ENCODE results near the gene MOB4.

MOB4 gene

GRCh38 chr2:197498235-197498936 lies 17.5 kb upstream of the MOB4 start:
- Histone ChIP-seq H3K4me1 (ENCODE audit: insufficient read depth, low read length) (peaks cover 31% of the 10 kb centered on the region), H3K9me3 (ENCODE audit: insufficient read depth, low read depth, low read length) (no peaks in the 10 kb centered on the region), H3K27me3 (ENCODE audit: insufficient read depth, low read length) (no peaks in the 10 kb centered on the region), H3K4me3 (ENCODE audit: low read length) (peak overlapping the region; percentile 76), H3K9ac (ENCODE audit: low read depth, low read length) (peak overlapping the region; percentile 96), H3K36me3 (ENCODE audit: insufficient read depth, low read length) (peaks cover 72% of the 10 kb centered on the region), H3K27ac (ENCODE audit: low read depth, low read length) (no peak overlapping the region)
- 7% methylated on average over 12 of the region's 14 CpGs for WGBS

GRCh38 chr2:197498937-197499593 lies 16.8 kb upstream of the MOB4 start:
- Histone ChIP-seq H3K9ac (ENCODE audit: low read depth, low read length) (peak overlapping the region; percentile 96), H3K36me3 (ENCODE audit: insufficient read depth, low read length) (peaks cover 72% of the 10 kb centered on the region), H3K9me3 (ENCODE audit: insufficient read depth, low read depth, low read length) (no peaks in the 10 kb centered on the region), H3K27me3 (ENCODE audit: insufficient read depth, low read length) (no peaks in the 10 kb centered on the region), H3K4me3 (ENCODE audit: low read length) (peak overlapping the region; percentile 76), H3K27ac (ENCODE audit: low read depth, low read length) (peak overlapping the region; percentile 92), H3K4me1 (ENCODE audit: insufficient read depth, low read length) (peaks cover 31% of the 10 kb centered on the region)
- under 1% methylated on average over 46 of the region's 46 CpGs for WGBS

- Histone ChIP-seq H3K36me3 (ENCODE audit: insufficient read depth, low read length) (peaks cover 72% of the 10 kb centered on the region), H3K4me1 (ENCODE audit: insufficient read depth, low read length) (peaks cover 31% of the 10 kb centered on the region), H3K9me3 (ENCODE audit: insufficient read depth, low read depth, low read length) (no peaks in the 10 kb centered on the region), H3K9ac (ENCODE audit: low read depth, low read length) (peak within 1 kb of the TSS; percentile 96), H3K4me3 (ENCODE audit: low read length) (peak within 1 kb of the TSS; percentile 76), H3K27ac (ENCODE audit: low read depth, low read length) (peak within 1 kb of the TSS; percentile 92), H3K27me3 (ENCODE audit: insufficient read depth, low read length) (no peaks in the 10 kb centered on the region)
- WGBS: under 1% methylated on average over 104 of the region's 104 CpGs
These were observed 16.0 kb upstream of the MOB4 start, which contains the start of the genes HSPD1 and HSPE1 for GRCh38 chr2:197499594-197500502. Gene HSPD1 (minus strand): TSS chr2:197499840. CDS start chr2:197498848, 992 bp downstream. Gene HSPE1 (plus strand): TSS chr2:197500379. CDS start chr2:197500437, 58 bp downstream.

- H3K9me3 ChIP-seq (ENCODE audit: insufficient read depth, low read depth, low read length): no peaks in the 10 kb centered on the region
- under 1% methylated on average over 30 of the region's 30 CpGs for WGBS
- H3K9ac ChIP-seq (ENCODE audit: low read depth, low read length): peak overlapping the region; percentile 96
- no peaks in the 10 kb centered on the region for H3K27me3 ChIP-seq (ENCODE audit: insufficient read depth, low read length)
- peak overlapping the region; percentile 76 for H3K4me3 ChIP-seq (ENCODE audit: low read length)
- peaks cover 31% of the 10 kb centered on the region for H3K4me1 ChIP-seq (ENCODE audit: insufficient read depth, low read length)
- H3K27ac ChIP-seq (ENCODE audit: low read depth, low read length): peak overlapping the region; percentile 92
- peaks cover 66% of the 10 kb centered on the region for H3K36me3 ChIP-seq (ENCODE audit: insufficient read depth, low read length)
These were observed 15.2 kb upstream of the MOB4 start for GRCh38 chr2:197500503-197501131.

- peak overlapping the region; percentile 76 for H3K4me3 ChIP-seq (ENCODE audit: low read length)
- 83% methylated on average over 4 of the region's 4 CpGs for WGBS
These were observed 13.7 kb upstream of the MOB4 start for GRCh38 chr2:197502201-197502600.

GRCh38 chr2:197502685-197503084 lies 13.2 kb upstream of the MOB4 start:
- no peaks in the 10 kb centered on the region for H3K27me3 ChIP-seq (ENCODE audit: insufficient read depth, low read length)
- H3K27ac ChIP-seq (ENCODE audit: low read depth, low read length): no peak overlapping the region
- peak overlapping the region; percentile 76; the same call in 1 of the 2 replicates for H3K4me3 ChIP-seq (ENCODE audit: low read length)
- H3K9ac ChIP-seq (ENCODE audit: low read depth, low read length): no peak overlapping the region
- H3K9me3 ChIP-seq (ENCODE audit: insufficient read depth, low read depth, low read length): no peaks in the 10 kb centered on the region
- H3K4me1 ChIP-seq (ENCODE audit: insufficient read depth, low read length): 0 out of 2 replicates have a peak, but pooled peaks cover 15% of the 10 kb centered on the region
- WGBS: 94% methylated on average over 4 of the region's 4 CpGs
- peaks cover 50% of the 10 kb centered on the region for H3K36me3 ChIP-seq (ENCODE audit: insufficient read depth, low read length)

More at GRCh38 chr2:197502201-197502600, 13.7 kb upstream of the MOB4 start:
- no peaks in the 10 kb centered on the region for H3K27me3 ChIP-seq (ENCODE audit: insufficient read depth, low read length)
- peak overlapping the region; percentile 19; the same call in 1 of the 2 replicates for H3K9ac ChIP-seq (ENCODE audit: low read depth, low read length)
- H3K27ac ChIP-seq (ENCODE audit: low read depth, low read length): no peak overlapping the region
- no peaks in the 10 kb centered on the region for H3K9me3 ChIP-seq (ENCODE audit: insufficient read depth, low read depth, low read length)
- peaks cover 55% of the 10 kb centered on the region for H3K36me3 ChIP-seq (ENCODE audit: insufficient read depth, low read length)
- H3K4me1 ChIP-seq (ENCODE audit: insufficient read depth, low read length): 0 out of 2 replicates have a peak, but pooled peaks cover 20% of the 10 kb centered on the region

GRCh38 chr2:197504000-197504399 lies 11.9 kb upstream of the MOB4 start:
- no peak overlapping the region for H3K4me3 ChIP-seq (ENCODE audit: low read length)
- no peak overlapping the region for H3K27ac ChIP-seq (ENCODE audit: low read depth, low read length)
- H3K36me3 ChIP-seq (ENCODE audit: insufficient read depth, low read length): peaks cover 40% of the 10 kb centered on the region
- WGBS: 93% methylated on average over 2 of the region's 2 CpGs
- H3K9ac ChIP-seq (ENCODE audit: low read depth, low read length): no peak overlapping the region
- no peaks in the 10 kb centered on the region for H3K27me3 ChIP-seq (ENCODE audit: insufficient read depth, low read length)
- H3K4me1 ChIP-seq (ENCODE audit: insufficient read depth, low read length): 0 out of 2 replicates have a peak, but pooled peaks cover 9% of the 10 kb centered on the region
- no peaks in the 10 kb centered on the region for H3K9me3 ChIP-seq (ENCODE audit: insufficient read depth, low read depth, low read length)

GRCh38 chr2:197504512-197504911 lies 11.4 kb upstream of the MOB4 start:
- H3K4me3 ChIP-seq (ENCODE audit: low read length): no peak overlapping the region
- H3K27me3 ChIP-seq (ENCODE audit: insufficient read depth, low read length): no peaks in the 10 kb centered on the region
- 0 out of 2 replicates have a peak, but pooled peaks cover 9% of the 10 kb centered on the region for H3K4me1 ChIP-seq (ENCODE audit: insufficient read depth, low read length)
- no peaks in the 10 kb centered on the region for H3K9me3 ChIP-seq (ENCODE audit: insufficient read depth, low read depth, low read length)
- no peak overlapping the region for H3K27ac ChIP-seq (ENCODE audit: low read depth, low read length)
- peaks cover 40% of the 10 kb centered on the region for H3K36me3 ChIP-seq (ENCODE audit: insufficient read depth, low read length)
- H3K9ac ChIP-seq (ENCODE audit: low read depth, low read length): no peak overlapping the region
- WGBS: 95% methylated on average over 6 of the region's 6 CpGs

- WGBS: 96% methylated on average over 4 of the region's 5 CpGs
- H3K27ac ChIP-seq (ENCODE audit: low read depth, low read length): no peak overlapping the region
- 0 out of 2 replicates have a peak, but pooled peaks cover 8% of the 10 kb centered on the region for H3K4me1 ChIP-seq (ENCODE audit: insufficient read depth, low read length)
- H3K9me3 ChIP-seq (ENCODE audit: insufficient read depth, low read depth, low read length): no peaks in the 10 kb centered on the region
- H3K27me3 ChIP-seq (ENCODE audit: insufficient read depth, low read length): no peaks in the 10 kb centered on the region
- no peak overlapping the region for H3K9ac ChIP-seq (ENCODE audit: low read depth, low read length)
- H3K36me3 ChIP-seq (ENCODE audit: insufficient read depth, low read length): peaks cover 38% of the 10 kb centered on the region
- H3K4me3 ChIP-seq (ENCODE audit: low read length): no peak overlapping the region
These were observed 9.2 kb upstream of the MOB4 start for GRCh38 chr2:197506658-197507057.

- H3K27ac ChIP-seq (ENCODE audit: low read depth, low read length): no peak overlapping the region
- H3K9me3 ChIP-seq (ENCODE audit: insufficient read depth, low read depth, low read length): no peaks in the 10 kb centered on the region
- 91% methylated on average over 5 of the region's 5 CpGs for WGBS
- no peak overlapping the region for H3K9ac ChIP-seq (ENCODE audit: low read depth, low read length)
- H3K4me1 ChIP-seq (ENCODE audit: insufficient read depth, low read length): peaks cover 15% of the 10 kb centered on the region
- H3K4me3 ChIP-seq (ENCODE audit: low read length): no peak overlapping the region
- no peaks in the 10 kb centered on the region for H3K27me3 ChIP-seq (ENCODE audit: insufficient read depth, low read length)
- H3K36me3 ChIP-seq (ENCODE audit: insufficient read depth, low read length): no peaks in the 10 kb centered on the region; the same call in 1 of the 2 replicates
These were observed 2.0 kb upstream of the MOB4 start for GRCh38 chr2:197513915-197514314.
